Measurements from ENCODE around the gene IGLL5. TPM values are rescaled to one million over a fixed set of nuclear protein-coding genes. Genes with fewer than 3 reads are reported as not detected.
"Not testable (repeated sequence)": the region's sequence is repeated elsewhere in the genome, so short reads cannot be mapped to it uniquely, and the experiment has no call there.

The IGLL5 gene
- polyA plus RNA-seq, 1 donor, result 0.16 TPM

DNA sequence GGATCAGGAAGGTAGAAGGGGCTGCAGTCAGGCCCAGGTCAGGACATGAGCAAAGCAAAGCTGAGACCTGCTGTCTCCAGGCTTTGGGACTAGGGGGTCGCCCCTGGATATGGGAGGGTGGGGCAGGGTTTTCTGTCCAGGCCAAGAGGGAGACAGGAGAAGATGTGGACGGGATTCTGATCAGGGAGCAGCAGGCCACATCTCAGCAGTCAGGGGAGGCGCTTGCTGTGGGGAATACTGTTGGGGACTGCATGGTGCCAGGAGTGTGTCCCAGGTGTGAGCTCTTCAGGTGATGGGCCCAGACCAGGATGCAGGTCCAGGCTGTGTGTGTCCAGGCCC lies 29.3 kb downstream of the IGLL5 start:
- no CpG with 5 or more reads among the region's 3 CpGs for WGBS (ENCODE audit: insufficient coverage, low lambda C conversion rate)
- H3K27ac ChIP-seq (ENCODE audit: low read length), result no peak overlapping the region
- no peaks in the 10 kb centered on the region for H3K4me1 ChIP-seq (ENCODE audit: control insufficient read depth, insufficient read depth, low read length)
- H3K4me3 ChIP-seq (ENCODE audit: low read length), result no peak overlapping the region
- H3K27me3 ChIP-seq (ENCODE audit: control insufficient read depth, insufficient read depth, low read length), result no peaks in the 10 kb centered on the region
- no peaks in the 10 kb centered on the region for H3K9me3 ChIP-seq (ENCODE audit: control insufficient read depth, low read depth, low read length)
- no peak for DNase-seq
- no peaks in the 10 kb centered on the region for H3K36me3 ChIP-seq (ENCODE audit: control insufficient read depth, insufficient read depth, low read length)

DNA sequence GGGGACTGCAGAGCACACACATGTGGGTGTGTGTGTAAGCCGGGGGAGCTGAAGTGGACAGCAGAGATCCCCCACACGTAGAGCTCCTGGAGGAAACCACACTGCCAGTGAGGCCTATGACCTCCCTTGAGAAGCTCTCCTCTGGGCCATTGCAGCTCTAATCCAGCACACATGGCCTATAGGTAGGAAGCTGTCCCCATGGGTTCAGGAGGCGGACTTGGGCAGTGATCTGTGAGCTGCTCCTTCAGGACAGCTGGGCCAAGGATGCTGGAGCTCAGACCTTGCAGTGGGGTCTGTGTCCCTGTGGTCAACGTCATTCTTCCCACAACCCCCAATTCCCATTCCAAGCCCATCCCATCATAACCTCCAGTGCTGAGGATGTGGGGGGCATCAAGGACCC lies 29.8 kb downstream of the IGLL5 start:
- Histone ChIP-seq H3K9me3 (ENCODE audit: control insufficient read depth, low read depth, low read length) (no peaks in the 10 kb centered on the region), H3K36me3 (ENCODE audit: control insufficient read depth, insufficient read depth, low read length) (no peaks in the 10 kb centered on the region), H3K27me3 (ENCODE audit: control insufficient read depth, insufficient read depth, low read length) (no peaks in the 10 kb centered on the region), H3K27ac (ENCODE audit: low read length) (no peak overlapping the region), H3K4me3 (ENCODE audit: low read length) (no peak overlapping the region), H3K4me1 (ENCODE audit: control insufficient read depth, insufficient read depth, low read length) (no peaks in the 10 kb centered on the region)
- no peak for DNase-seq
- WGBS (ENCODE audit: insufficient coverage, low lambda C conversion rate), result no CpG with 5 or more reads among the region's 4 CpGs

DNA sequence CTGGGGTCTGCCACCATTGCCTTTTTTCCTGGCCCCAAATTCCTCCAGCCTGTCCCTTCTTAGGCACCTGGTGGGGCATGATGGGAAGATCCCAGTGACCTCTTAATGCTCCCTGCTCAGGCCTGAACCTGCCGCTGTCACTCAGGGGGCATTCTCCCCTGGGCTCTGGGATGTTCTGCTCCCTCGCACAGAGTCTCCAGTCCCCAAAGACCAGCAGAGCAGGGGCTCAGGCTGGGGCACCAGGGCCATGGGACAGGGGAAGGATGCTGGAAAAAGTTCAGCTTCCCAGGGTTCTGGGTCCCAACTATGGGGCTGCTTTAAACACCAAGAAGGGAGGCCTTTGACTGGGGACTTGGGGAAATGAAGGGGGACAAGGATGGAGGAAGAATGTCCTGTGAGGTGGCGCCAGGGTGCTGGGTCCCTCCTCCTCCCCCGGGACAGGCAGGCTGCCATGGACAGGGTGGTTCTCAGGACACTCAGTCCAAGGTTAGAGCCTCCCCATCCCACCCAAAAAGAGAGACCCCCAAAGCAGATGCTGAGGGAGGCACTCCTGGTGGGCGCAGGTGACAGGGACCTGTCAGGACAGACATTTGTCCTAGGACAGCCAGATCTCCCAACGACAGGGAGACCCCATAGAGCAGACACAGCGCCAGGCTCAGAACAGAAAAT lies 30.8 kb downstream of the IGLL5 start:
- H3K27ac ChIP-seq (ENCODE audit: low read length), result no peak overlapping the region
- H3K27me3 ChIP-seq (ENCODE audit: control insufficient read depth, insufficient read depth, low read length), result no peaks in the 10 kb centered on the region
- no peaks in the 10 kb centered on the region for H3K9me3 ChIP-seq (ENCODE audit: control insufficient read depth, low read depth, low read length)
- H3K36me3 ChIP-seq (ENCODE audit: control insufficient read depth, insufficient read depth, low read length), result no peaks in the 10 kb centered on the region
- no peak for DNase-seq
- no CpG with 5 or more reads among the region's 7 CpGs for WGBS (ENCODE audit: insufficient coverage, low lambda C conversion rate)
- H3K4me1 ChIP-seq (ENCODE audit: control insufficient read depth, insufficient read depth, low read length), result no peaks in the 10 kb centered on the region
- H3K4me3 ChIP-seq (ENCODE audit: low read length), result no peak overlapping the region

DNA sequence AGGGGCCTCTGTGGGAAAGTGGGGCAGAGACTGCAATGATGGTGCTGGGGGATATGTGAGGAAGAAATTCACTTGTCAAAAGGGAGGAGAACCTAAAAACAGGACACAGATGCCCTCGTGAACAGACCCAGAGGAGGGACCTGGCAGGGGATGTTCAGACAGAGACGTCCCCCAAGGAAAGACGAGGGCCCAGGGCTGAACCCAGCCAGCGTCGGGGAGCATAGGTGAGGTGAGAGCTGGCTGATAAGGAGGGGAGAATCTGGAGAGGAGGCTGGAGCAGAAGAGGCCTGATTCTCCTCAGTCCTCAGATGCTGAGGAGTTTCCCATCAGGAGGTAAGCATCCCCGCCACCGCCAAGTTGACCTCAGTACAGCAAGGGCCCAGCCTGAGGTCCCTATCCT lies 31.4 kb downstream of the IGLL5 start:
- Histone ChIP-seq H3K27me3 (ENCODE audit: control insufficient read depth, insufficient read depth, low read length) (no peaks in the 10 kb centered on the region), H3K36me3 (ENCODE audit: control insufficient read depth, insufficient read depth, low read length) (no peaks in the 10 kb centered on the region), H3K9me3 (ENCODE audit: control insufficient read depth, low read depth, low read length) (no peaks in the 10 kb centered on the region), H3K4me3 (ENCODE audit: low read length) (no peak overlapping the region), H3K4me1 (ENCODE audit: control insufficient read depth, insufficient read depth, low read length) (peaks cover 3% of the 10 kb centered on the region), H3K27ac (ENCODE audit: low read length) (no peak overlapping the region)
- no peak for DNase-seq
- WGBS (ENCODE audit: insufficient coverage, low lambda C conversion rate), result no CpG with 5 or more reads among the region's 7 CpGs

DNA sequence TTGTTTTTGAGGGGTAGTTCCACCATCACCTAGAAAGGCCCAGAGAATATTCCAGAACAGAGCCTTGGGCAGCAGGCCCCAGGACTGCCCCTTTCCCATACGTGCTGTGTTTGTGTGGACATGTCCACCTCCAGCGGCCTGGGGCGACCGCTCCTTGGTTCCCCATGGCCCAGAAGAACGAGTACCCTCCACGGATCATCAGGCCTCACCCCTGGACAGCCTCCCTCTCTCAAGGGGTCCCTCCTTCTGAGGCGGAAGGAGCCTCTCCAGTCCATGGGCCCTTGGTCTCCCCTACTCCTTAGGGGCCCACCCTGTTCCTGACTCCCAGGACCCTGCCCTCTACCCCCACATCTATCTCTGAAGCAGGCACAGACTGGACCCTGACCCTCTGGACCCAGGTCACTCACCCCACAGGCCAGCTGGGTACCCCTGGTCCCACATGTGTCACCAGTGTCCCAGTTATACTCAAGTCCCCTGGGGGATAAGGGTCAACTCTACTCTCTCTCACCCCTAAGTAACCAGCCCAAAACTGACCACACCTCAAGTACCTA lies 32.6 kb downstream of the IGLL5 start:
- no peaks in the 10 kb centered on the region for H3K9me3 ChIP-seq (ENCODE audit: control insufficient read depth, low read depth, low read length)
- no CpG with 5 or more reads among the region's 7 CpGs for WGBS (ENCODE audit: insufficient coverage, low lambda C conversion rate)
- DNase-seq, result no peak
- no peaks in the 10 kb centered on the region for H3K27me3 ChIP-seq (ENCODE audit: control insufficient read depth, insufficient read depth, low read length)
- peaks cover 8% of the 10 kb centered on the region for H3K4me1 ChIP-seq (ENCODE audit: control insufficient read depth, insufficient read depth, low read length)
- H3K36me3 ChIP-seq (ENCODE audit: control insufficient read depth, insufficient read depth, low read length), result no peaks in the 10 kb centered on the region
- H3K27ac ChIP-seq (ENCODE audit: low read length), result no peak overlapping the region
- no peak overlapping the region for H3K4me3 ChIP-seq (ENCODE audit: low read length)

DNA sequence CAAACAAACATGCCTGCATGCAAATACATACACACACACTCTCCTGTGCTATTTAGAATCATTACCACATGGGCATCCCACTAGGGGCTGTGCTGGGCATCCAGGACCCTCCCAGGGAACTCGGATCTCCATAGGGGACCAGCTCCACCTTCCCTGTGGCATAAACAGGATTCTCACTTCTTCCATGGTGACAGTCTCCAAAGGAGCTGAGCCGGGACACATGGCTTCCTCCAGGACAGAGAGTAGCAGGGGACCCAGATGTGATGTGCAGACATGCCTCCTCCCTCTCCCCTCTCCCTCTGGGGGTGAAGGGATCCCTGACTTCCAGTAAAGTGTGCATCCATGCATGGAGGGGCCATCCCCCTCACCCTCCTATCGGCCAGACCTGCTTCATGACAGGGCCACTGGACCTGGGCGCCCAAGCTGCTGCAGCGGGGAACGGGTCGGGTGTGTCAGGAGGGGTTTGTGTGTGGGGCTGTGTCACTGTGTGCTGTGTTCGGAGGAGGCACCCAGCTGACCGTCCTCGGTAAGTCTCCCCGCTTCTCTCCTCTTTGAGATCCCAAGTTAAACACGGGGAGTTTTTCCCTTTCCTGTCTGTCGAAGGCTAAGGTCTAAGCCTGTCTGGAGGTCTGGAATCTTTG lies 33.4 kb downstream of the IGLL5 start:
- DNase-seq, result no peak
- no peak overlapping the region for H3K4me3 ChIP-seq (ENCODE audit: low read length)
- peaks cover 8% of the 10 kb centered on the region for H3K4me1 ChIP-seq (ENCODE audit: control insufficient read depth, insufficient read depth, low read length)
- no peak overlapping the region for H3K27ac ChIP-seq (ENCODE audit: low read length)
- no peaks in the 10 kb centered on the region for H3K27me3 ChIP-seq (ENCODE audit: control insufficient read depth, insufficient read depth, low read length)
- no CpG with 5 or more reads among the region's 13 CpGs for WGBS (ENCODE audit: insufficient coverage, low lambda C conversion rate)
- H3K36me3 ChIP-seq (ENCODE audit: control insufficient read depth, insufficient read depth, low read length), result no peaks in the 10 kb centered on the region
- no peaks in the 10 kb centered on the region for H3K9me3 ChIP-seq (ENCODE audit: control insufficient read depth, low read depth, low read length)

DNA sequence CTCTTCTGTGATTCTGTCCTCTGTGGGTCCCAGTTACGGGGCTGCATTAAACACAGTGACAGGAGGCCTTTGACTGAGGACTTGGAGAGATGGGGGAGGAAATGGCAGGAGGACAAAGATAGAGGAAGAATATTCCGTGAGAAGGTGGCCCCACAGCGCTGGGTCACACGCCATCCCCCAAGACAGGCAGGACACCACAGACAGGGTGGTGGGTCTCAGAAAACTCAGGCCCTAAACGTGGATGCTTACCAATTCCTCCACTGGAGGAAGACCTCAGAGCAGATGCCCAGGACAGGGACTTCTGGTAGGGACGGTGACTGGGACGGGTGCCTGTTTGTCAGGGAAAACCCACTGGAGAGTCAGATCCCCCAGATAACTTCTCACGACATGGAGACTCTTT lies 34.0 kb downstream of the IGLL5 start:
- no peaks in the 10 kb centered on the region for H3K9me3 ChIP-seq (ENCODE audit: control insufficient read depth, low read depth, low read length)
- no peak overlapping the region for H3K4me3 ChIP-seq (ENCODE audit: low read length)
- H3K27ac ChIP-seq (ENCODE audit: low read length), result no peak overlapping the region
- H3K36me3 ChIP-seq (ENCODE audit: control insufficient read depth, insufficient read depth, low read length), result no peaks in the 10 kb centered on the region
- no peak for DNase-seq
- H3K4me1 ChIP-seq (ENCODE audit: control insufficient read depth, insufficient read depth, low read length), result peaks cover 8% of the 10 kb centered on the region
- no CpG with 5 or more reads among the region's 8 CpGs for WGBS (ENCODE audit: insufficient coverage, low lambda C conversion rate)
- H3K27me3 ChIP-seq (ENCODE audit: control insufficient read depth, insufficient read depth, low read length), result no peaks in the 10 kb centered on the region

DNA sequence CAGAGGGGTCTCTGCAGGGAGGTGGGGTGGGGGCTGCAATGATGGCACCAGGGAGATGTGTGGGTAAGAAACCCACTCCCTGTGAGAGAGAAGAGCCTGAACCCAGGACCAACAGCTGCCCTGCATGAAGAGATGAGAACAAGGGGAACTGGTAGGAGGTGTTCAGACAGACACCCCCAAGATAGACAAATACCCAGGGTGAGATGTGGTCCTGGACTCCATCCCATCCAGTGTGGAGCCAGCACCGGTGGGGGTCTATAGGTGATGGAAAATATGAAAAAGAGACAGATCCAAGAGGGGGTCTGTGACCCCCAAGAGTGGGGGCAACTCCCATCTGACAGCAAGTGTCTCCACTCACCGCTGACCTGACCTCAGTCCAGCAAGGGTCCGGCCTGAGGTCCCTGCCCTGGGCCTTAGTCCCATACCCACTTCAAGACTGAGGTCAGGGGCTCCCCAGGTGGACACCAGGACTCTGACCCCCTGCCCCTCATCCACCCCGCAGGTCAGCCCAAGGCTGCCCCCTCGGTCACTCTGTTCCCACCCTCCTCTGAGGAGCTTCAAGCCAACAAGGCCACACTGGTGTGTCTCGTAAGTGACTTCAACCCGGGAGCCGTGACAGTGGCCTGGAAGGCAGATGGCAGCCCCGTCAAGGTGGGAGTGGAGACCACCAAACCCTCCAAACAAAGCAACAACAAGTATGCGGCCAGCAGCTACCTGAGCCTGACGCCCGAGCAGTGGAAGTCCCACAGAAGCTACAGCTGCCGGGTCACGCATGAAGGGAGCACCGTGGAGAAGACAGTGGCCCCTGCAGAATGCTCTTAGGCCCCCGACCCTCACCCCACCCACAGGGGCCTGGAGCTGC lies 34.7 kb downstream of the IGLL5 start:
- not testable (repeated sequence) for H3K27ac ChIP-seq (ENCODE audit: low read length); H3K4me1 ChIP-seq (ENCODE audit: control insufficient read depth, insufficient read depth, low read length); H3K4me3 ChIP-seq (ENCODE audit: low read length); DNase-seq; H3K9me3 ChIP-seq (ENCODE audit: control insufficient read depth, low read depth, low read length); H3K27me3 ChIP-seq (ENCODE audit: control insufficient read depth, insufficient read depth, low read length); H3K36me3 ChIP-seq (ENCODE audit: control insufficient read depth, insufficient read depth, low read length)
- WGBS (ENCODE audit: insufficient coverage, low lambda C conversion rate), result no CpG with 5 or more reads among the region's 16 CpGs

DNA sequence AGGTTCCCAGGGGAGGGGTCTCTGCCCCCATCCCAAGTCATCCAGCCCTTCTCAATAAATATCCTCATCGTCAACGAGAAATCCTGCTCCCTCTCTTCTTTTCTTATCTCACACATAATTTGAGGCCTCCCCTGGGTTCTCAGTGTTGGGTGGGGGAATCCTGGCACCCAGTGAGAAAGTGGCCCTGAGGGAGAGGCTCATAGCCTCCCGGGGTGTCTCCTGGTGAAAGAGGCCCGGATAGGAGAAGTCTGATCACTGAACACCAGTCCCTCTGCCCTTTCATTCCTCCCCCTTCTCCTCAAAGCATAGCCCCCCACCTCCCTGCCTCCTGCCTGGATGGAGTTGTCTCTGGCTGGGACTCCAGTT lies 35.3 kb downstream of the IGLL5 start:
- H3K4me3 ChIP-seq (ENCODE audit: low read length), result no peak overlapping the region
- no peaks in the 10 kb centered on the region for H3K36me3 ChIP-seq (ENCODE audit: control insufficient read depth, insufficient read depth, low read length)
- H3K27me3 ChIP-seq (ENCODE audit: control insufficient read depth, insufficient read depth, low read length), result no peaks in the 10 kb centered on the region
- no peak for DNase-seq
- no CpG with 5 or more reads among the region's 4 CpGs for WGBS (ENCODE audit: insufficient coverage, low lambda C conversion rate)
- no peaks in the 10 kb centered on the region for H3K9me3 ChIP-seq (ENCODE audit: control insufficient read depth, low read depth, low read length)
- H3K4me1 ChIP-seq (ENCODE audit: control insufficient read depth, insufficient read depth, low read length), result peaks cover 8% of the 10 kb centered on the region
- H3K27ac ChIP-seq (ENCODE audit: low read length), result no peak overlapping the region

DNA sequence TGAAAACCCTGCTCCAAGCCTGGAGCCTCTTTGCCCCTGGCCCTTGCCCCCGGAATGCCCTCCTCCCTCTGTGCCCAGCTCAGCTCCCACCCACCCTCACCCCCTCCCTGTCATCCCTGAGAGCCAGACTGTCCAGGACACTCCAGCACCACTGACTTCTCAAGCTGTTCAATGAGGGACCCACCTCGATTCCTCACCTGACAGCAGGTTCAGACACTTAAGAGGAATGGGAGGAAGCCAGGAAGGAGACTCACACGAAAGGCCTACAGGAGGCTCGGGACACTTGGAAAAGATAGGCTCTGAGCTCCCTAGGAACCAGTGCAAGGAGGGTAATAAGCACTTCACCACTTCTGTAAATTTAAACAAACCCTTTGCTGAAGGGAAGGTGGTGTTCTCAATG lies 35.8 kb downstream of the IGLL5 start:
- no CpG with 5 or more reads among the region's 4 CpGs for WGBS (ENCODE audit: insufficient coverage, low lambda C conversion rate)
- no peak overlapping the region for H3K27ac ChIP-seq (ENCODE audit: low read length)
- H3K36me3 ChIP-seq (ENCODE audit: control insufficient read depth, insufficient read depth, low read length), result no peaks in the 10 kb centered on the region
- no peaks in the 10 kb centered on the region for H3K9me3 ChIP-seq (ENCODE audit: control insufficient read depth, low read depth, low read length)
- H3K4me3 ChIP-seq (ENCODE audit: low read length), result no peak overlapping the region
- H3K27me3 ChIP-seq (ENCODE audit: control insufficient read depth, insufficient read depth, low read length), result no peaks in the 10 kb centered on the region
- peaks cover 8% of the 10 kb centered on the region for H3K4me1 ChIP-seq (ENCODE audit: control insufficient read depth, insufficient read depth, low read length)
- DNase-seq, result no peak

Data from large intestine (tissue), 3 donors.